ENCODE results near the gene RBM12.

RBM12 gene

DNA sequence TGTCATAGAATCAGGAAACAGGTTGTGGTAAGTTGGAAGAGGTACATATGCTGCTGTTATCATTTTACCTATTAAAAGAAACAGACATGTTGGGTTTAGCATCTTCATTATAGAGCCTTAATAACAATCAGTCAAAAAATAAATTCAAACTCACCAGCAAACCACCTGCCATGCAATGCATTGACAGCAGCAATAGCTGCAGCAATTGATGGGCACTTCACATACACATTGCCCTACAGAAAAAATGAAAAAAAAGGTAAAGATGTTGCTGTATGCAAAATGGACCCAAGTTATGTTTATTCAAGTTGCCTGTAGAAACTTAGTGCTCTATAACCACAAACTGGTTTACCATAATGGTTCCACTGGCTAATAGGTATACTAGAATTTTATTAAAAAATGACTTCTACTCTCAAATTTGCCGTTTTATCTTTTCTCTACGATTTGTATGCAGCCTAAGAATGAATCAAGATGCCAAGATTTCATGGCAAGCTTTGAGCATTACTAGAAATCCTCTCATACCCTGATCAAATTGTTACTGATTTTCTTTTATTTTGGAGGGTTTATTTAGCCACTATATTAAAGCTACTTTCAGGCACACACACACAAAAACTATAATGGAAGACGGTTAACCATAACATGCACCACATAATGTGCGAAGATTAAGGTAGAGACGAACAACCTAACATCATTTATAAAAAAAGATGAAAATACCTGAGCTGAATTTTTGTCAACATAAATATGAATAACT lies 40.0 kb upstream of the RBM12 start:
- no peak overlapping the region for H3K4me3 ChIP-seq (IDR thresholded peaks at IDR 0.05; ENCODE audit: insufficient read depth, low read depth, low read length)
- H3K27me3 ChIP-seq (ENCODE audit: insufficient read depth, low read depth): no peaks in the 10 kb centered on the region
- no peaks in the 10 kb centered on the region; the same call in 1 of the 2 replicates for H4K20me1 ChIP-seq (ENCODE audit: insufficient read depth)
- peaks cover 51% of the 10 kb centered on the region for H3K79me2 ChIP-seq (ENCODE audit: insufficient read depth, low read depth)
- no peak overlapping the region for H2AFZ ChIP-seq (ENCODE audit: low read depth)
- H3K9ac ChIP-seq: no peak overlapping the region
- H3K4me1 ChIP-seq (ENCODE audit: low read depth, poor library complexity, severe bottlenecking): peaks cover 36% of the 10 kb centered on the region
- H3K36me3 ChIP-seq (ENCODE audit: insufficient read depth): peaks cover 51% of the 10 kb centered on the region; the same call in 1 of the 2 replicates
- TF ChIP-seq, protein P1, sequence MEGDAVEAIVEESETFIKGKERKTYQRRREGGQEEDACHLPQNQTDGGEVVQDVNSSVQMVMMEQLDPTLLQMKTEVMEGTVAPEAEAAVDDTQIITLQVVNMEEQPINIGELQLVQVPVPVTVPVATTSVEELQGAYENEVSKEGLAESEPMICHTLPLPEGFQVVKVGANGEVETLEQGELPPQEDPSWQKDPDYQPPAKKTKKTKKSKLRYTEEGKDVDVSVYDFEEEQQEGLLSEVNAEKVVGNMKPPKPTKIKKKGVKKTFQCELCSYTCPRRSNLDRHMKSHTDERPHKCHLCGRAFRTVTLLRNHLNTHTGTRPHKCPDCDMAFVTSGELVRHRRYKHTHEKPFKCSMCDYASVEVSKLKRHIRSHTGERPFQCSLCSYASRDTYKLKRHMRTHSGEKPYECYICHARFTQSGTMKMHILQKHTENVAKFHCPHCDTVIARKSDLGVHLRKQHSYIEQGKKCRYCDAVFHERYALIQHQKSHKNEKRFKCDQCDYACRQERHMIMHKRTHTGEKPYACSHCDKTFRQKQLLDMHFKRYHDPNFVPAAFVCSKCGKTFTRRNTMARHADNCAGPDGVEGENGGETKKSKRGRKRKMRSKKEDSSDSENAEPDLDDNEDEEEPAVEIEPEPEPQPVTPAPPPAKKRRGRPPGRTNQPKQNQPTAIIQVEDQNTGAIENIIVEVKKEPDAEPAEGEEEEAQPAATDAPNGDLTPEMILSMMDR (conservative IDR thresholded peaks at IDR 0.05; ENCODE audit: low read depth, low read length): no peak
- H3K27ac ChIP-seq: no peak overlapping the region
- H3K4me2 ChIP-seq: no peak overlapping the region

DNA sequence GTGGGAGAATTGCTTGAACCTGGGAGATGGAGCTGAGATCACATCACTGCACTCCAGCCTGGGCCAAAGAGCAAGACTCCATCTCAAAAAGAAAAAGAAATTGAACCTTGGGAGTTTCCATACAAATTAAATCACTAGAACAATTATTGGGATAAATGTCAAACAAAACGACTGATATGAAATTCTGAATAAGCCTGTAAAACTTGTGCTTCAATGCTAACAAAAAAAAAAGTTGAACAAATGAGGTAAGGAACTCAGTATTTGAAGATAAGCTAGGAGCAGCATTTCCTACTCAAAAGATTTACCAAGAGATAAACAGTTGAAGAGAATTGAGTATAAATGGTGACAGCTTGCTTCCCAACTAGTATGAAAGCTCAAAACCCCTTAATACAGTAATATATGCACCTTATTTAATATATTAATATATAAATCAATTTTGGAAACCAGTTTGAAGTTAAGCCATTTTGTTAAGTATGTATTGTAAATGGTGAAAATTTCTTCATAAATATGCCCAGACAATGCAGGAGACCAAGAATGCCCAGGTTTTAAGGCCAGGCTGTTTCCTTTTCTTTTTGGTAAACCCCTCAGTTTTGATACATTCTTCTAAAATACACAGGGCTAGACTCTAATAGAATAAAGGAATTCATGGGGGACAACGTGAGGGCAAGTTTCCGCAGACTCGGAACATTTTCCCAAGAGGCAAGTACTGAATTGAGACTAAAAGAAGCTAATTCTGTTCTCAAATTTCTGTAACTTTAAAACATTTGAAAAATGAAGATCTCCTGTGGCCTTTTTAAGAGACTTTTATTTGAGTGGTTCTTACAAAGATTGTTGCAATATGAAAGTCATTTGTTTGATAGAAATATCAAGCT lies 38.4 kb upstream of the RBM12 start:
- peaks cover 39% of the 10 kb centered on the region; the same call in 1 of the 2 replicates for H3K79me2 ChIP-seq (ENCODE audit: insufficient read depth, low read depth)
- no peak overlapping the region for H3K4me3 ChIP-seq (IDR thresholded peaks at IDR 0.05; ENCODE audit: insufficient read depth, low read depth, low read length)
- TF ChIP-seq, protein P1 (conservative IDR thresholded peaks at IDR 0.05; ENCODE audit: low read depth, low read length): no peak
- no peak overlapping the region for H2AFZ ChIP-seq (ENCODE audit: low read depth)
- no peak overlapping the region for H3K4me2 ChIP-seq
- peaks cover 40% of the 10 kb centered on the region; the same call in 1 of the 2 replicates for H3K36me3 ChIP-seq (ENCODE audit: insufficient read depth)
- no peaks in the 10 kb centered on the region for H4K20me1 ChIP-seq (ENCODE audit: insufficient read depth)
- no peaks in the 10 kb centered on the region for H3K27me3 ChIP-seq (ENCODE audit: insufficient read depth, low read depth)
- no peak overlapping the region for H3K9ac ChIP-seq
- H3K27ac ChIP-seq: peak overlapping the region; percentile 5; the same call in 1 of the 2 replicates
- H3K4me1 ChIP-seq (ENCODE audit: low read depth, poor library complexity, severe bottlenecking): peaks cover 42% of the 10 kb centered on the region

DNA sequence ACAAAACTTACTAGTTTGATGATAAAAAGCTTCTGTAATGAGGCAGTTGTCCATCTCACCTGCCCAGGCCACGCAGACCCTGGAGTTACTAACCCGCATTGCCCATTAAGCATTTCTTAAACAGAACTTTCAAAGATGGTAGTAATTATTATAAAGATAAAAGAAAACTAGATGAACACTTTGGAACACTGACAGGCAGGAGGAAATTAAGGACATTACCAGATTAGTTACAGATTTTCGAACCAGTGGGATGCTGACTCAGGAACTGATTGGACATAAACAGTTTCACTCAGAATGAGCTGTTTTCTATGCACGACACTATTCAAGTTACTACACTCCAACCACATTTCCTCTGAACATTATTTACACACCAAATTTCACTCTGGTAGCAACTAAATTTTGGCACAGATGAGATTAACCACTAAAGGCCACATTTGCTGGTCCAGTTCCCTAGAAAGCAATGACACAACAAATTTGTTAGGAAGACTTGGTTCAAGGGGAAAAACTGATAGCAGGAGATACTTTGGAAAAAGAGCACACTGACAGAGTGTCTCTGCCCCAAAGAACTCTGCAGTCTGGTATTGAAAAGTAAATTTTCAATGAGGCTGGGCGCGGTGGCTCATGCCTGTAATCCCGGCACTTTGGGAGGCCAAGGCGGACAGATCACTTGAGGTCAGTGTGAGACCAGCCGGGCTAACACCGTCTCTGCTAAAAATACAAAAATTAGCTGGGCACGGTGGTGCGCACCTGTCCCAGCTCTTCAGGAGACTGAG lies 37.5 kb upstream of the RBM12 start:
- Histone ChIP-seq H3K27ac (peak overlapping the region; percentile 27; the same call in 1 of the 2 replicates), H3K4me2 (no peak overlapping the region), H3K9ac (no peak overlapping the region), H3K27me3 (ENCODE audit: insufficient read depth, low read depth) (no peaks in the 10 kb centered on the region), H3K4me3 (IDR thresholded peaks at IDR 0.05; ENCODE audit: insufficient read depth, low read depth, low read length) (no peak overlapping the region), H3K79me2 (ENCODE audit: insufficient read depth, low read depth) (peaks cover 32% of the 10 kb centered on the region; the same call in 1 of the 2 replicates), H2AFZ (ENCODE audit: low read depth) (no peak overlapping the region), H3K36me3 (ENCODE audit: insufficient read depth) (peaks cover 33% of the 10 kb centered on the region; the same call in 1 of the 2 replicates), H4K20me1 (ENCODE audit: insufficient read depth) (no peaks in the 10 kb centered on the region), H3K4me1 (ENCODE audit: low read depth, poor library complexity, severe bottlenecking) (peaks cover 49% of the 10 kb centered on the region)
- TF ChIP-seq, protein P1 (conservative IDR thresholded peaks at IDR 0.05; ENCODE audit: low read depth, low read length): no peak

DNA sequence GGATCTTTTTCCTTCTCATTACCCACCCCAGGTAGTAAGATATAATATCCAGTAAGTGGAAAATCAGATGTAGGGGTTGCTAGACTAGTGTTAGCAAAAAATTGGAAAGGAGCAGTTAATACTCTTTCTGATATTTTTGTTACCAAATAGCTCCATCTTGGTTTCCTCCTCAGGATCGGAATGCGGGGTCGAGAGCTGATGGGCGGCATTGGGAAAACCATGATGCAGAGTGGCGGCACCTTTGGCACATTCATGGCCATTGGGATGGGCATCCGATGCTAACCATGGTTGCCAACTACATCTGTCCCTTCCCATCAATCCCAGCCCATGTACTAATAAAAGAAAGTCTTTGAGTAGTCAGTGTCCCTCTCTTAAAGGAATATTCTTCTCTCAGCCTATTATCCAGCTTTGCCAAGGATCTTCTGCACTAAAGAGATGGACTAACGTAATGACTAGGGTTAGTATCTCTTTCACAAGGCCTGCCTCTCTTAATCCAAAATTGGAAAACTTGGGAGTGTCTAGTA lies 36.0 kb upstream of the RBM12 start:
- Histone ChIP-seq H3K4me3 (IDR thresholded peaks at IDR 0.05; ENCODE audit: insufficient read depth, low read depth, low read length) (no peak overlapping the region), H2AFZ (ENCODE audit: low read depth) (no peak overlapping the region), H3K4me2 (peak overlapping the region; percentile 50), H4K20me1 (ENCODE audit: insufficient read depth) (no peaks in the 10 kb centered on the region), H3K27me3 (ENCODE audit: insufficient read depth, low read depth) (no peaks in the 10 kb centered on the region), H3K27ac (peak overlapping the region; percentile 71; the same call in 1 of the 2 replicates), H3K79me2 (ENCODE audit: insufficient read depth, low read depth) (peaks cover 29% of the 10 kb centered on the region; the same call in 1 of the 2 replicates), H3K36me3 (ENCODE audit: insufficient read depth) (peaks cover 20% of the 10 kb centered on the region; the same call in 1 of the 2 replicates), H3K9ac (peak overlapping the region; percentile 83; the same call in 1 of the 2 replicates), H3K4me1 (ENCODE audit: low read depth, poor library complexity, severe bottlenecking) (peaks cover 53% of the 10 kb centered on the region)
- TF ChIP-seq, protein P1 (conservative IDR thresholded peaks at IDR 0.05; ENCODE audit: low read depth, low read length): no peak
